Dermis lymphatic vessel endothelial cell (primary cell): ENCODE measurements around the gene ARAP2. TPM values are rescaled to one million over a fixed set of nuclear protein-coding genes. Genes with fewer than 3 reads are reported as not detected.

Source experiments
- total RNA-seq: library from RNA; depleted of rRNA; stranded (reverse); fragments of >200 nt; gene quantifications from 2 replicates; pipeline ENCODE4 v1.2.1, GENCODE V29; 2014

The ARAP2 gene, protein sequence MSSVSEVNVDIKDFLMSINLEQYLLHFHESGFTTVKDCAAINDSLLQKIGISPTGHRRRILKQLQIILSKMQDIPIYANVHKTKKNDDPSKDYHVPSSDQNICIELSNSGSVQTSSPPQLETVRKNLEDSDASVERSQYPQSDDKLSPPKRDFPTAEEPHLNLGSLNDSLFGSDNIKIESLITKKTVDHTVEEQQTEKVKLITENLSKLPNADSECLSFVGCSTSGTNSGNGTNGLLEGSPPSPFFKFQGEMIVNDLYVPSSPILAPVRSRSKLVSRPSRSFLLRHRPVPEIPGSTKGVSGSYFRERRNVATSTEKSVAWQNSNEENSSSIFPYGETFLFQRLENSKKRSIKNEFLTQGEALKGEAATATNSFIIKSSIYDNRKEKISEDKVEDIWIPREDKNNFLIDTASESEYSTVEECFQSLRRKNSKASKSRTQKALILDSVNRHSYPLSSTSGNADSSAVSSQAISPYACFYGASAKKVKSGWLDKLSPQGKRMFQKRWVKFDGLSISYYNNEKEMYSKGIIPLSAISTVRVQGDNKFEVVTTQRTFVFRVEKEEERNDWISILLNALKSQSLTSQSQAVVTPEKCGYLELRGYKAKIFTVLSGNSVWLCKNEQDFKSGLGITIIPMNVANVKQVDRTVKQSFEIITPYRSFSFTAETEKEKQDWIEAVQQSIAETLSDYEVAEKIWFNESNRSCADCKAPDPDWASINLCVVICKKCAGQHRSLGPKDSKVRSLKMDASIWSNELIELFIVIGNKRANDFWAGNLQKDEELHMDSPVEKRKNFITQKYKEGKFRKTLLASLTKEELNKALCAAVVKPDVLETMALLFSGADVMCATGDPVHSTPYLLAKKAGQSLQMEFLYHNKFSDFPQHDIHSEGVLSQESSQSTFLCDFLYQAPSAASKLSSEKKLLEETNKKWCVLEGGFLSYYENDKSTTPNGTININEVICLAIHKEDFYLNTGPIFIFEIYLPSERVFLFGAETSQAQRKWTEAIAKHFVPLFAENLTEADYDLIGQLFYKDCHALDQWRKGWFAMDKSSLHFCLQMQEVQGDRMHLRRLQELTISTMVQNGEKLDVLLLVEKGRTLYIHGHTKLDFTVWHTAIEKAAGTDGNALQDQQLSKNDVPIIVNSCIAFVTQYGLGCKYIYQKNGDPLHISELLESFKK (N-terminal part only)
- 0.11 and 0.26 TPM in 2 replicates for total RNA-seq

DNA sequence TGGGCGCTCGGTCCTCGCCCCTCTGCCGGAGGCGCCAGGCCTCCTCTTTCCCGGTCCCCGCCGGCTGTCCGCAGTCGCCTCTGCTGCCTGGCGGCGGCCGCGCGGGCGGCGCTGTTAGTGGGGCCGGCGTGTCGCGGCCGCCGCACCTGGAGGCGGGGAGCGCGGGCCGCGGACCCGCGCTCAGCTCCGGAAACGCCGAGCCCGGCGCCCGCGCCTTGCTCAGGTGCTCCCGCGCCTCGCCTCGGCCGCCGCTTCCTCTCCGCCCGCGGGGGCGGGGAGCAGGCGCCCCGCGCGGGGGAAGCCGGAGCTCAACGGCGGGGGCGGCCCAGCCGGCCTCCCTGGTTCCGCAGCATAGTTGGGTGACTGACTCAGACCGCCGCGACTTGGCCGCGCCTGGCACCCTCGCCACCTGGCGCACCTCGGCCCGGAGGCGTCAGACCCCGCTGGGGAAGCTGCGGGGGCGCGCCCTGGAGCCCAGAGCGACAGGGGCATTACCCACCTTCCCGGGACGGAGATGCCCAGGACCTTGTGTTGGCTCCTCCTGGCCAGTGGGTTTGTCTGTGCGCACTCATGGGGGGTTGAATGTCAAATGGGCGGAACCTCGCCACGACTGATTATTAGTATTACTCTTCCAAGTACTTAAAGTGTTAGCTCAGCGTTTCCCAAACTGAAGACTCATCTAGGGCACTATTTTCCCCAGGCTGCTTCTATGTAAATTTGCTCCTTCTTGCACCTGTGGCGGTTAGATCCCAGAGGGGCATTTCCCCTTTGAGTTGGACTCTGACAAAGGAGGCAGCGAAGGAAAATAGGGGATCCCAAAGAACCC lies at the start of gene ARAP2:
ARAP2 (minus strand) TSS at position 258 of the 826 bp plus-strand sequence. CDS start 15,028 bp downstream, outside the sequence.

DNA sequence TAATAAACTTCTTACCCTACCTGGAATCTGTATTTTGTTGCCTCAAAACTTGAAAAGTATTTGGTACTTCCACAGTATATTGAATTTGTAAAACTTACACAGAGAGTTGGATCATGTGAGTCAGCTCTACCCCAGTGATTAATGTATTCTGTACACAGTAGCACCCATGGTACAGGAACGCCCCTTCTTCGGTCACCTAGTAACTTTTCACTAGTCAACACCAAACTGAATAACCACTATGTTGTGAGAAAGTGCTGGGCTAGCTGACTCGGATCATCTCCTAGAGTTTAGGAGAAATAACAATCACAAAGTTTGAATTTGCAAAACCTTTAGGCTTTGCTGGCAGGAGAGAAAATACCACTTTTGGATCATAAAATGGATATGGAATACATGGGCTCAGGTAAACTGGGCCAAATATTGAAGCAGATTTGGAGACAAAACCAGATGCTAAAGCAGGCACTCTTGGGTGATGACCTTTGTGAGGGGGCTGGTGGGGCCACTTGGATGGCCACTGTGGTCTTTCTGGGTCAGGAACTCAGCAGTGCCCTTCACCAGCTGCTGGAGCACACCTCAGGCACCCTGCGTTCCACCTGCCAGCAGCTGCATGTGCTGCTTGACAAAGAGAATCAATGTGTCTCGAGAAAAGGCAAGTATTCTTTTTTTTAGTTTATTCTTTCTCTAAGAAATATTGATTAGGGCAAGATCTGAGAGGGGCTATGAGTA lies 37.2 kb upstream of the ARAP2 start, which contains the start of gene DTHD1:
DTHD1 (plus strand) TSS at position 233 of the 723 bp plus-strand sequence; CDS start at position 376, 143 bp downstream.

Other genes with a start within 250 kb of the ARAP2 start
- not detected in 2 replicates for gene DTHD1, start 37.1 kb upstream of the ARAP2 start, total RNA-seq